Left ventricle myocardium inferior (tissue), 1 donor: ENCODE data around the gene PDCD1LG2. TPM values are rescaled to one million over a fixed set of nuclear protein-coding genes. Genes with fewer than 3 reads are reported as not detected.
"Not testable (repeated sequence)": the region's sequence is repeated elsewhere in the genome, so short reads cannot be mapped to it uniquely, and the experiment has no call there.

Experiments
- DNase-seq: peaks from one replicate; pipeline ENCODE4 v3.0.0-alpha.2; 2020
- H3K27ac ChIP-seq: fragments of 200-600 bp; replicated peaks from 2 replicates; pipeline ENCODE4 v1.8.0; 2021
- H3K27me3 ChIP-seq: fragments of 200-600 bp; 2 replicates; pipeline ENCODE4 v1.8.0; 2021; ENCODE audit warnings: low read depth
- H3K36me3 ChIP-seq: fragments of 200-600 bp; 2 replicates; pipeline ENCODE4 v1.8.0; 2021
- H3K4me1 ChIP-seq: fragments of 200-600 bp; 2 replicates; pipeline ENCODE4 v1.8.0; 2021
- H3K4me3 ChIP-seq: fragments of 200-600 bp; 2 replicates; pipeline ENCODE4 v1.8.0; 2021; ENCODE audit warnings: mild to moderate bottlenecking, moderate library complexity
- H3K9me3 ChIP-seq: fragments of 200-600 bp; replicated peaks from 2 replicates; pipeline ENCODE4 v1.8.0; 2021
- CTCF ChIP-seq: fragments of 200-600 bp; IDR thresholded peaks from 2 replicates; pipeline ENCODE4 v1.8.0; 2021; ENCODE audit warnings: antibody characterized with exemption, mild to moderate bottlenecking, borderline replicate concordance
- intact Hi-C: fragments of 100-400 bp; cut with micrococcal nuclease; formaldehyde crosslinking; loops from one replicate; pipeline ENCODE4 v1.11.0; 2022
- total RNA-seq: library from RNA; stranded (reverse); fragmentation: NEBNext Ultra II Directional; extraction: Animal tissue kit (Norgen Biotek cat#: 25700); gene quantifications from one replicate; pipeline ENCODE4 v1.2.1, GENCODE V29; 2021
- donor health status: DM: no; HTN: yes; CAD: no; lungs with severe emphysema.

PDCD1LG2 gene
- total RNA-seq, 1 donor from 2014 or later, result 2.0 TPM

- no peaks in the 10 kb centered on the region for H3K36me3 ChIP-seq
- H3K9me3 ChIP-seq, result no peaks in the 10 kb centered on the region
- H3K27ac ChIP-seq, result no peak overlapping the region
- intact Hi-C loops, result no loop called here
- no peak for DNase-seq
- TF ChIP-seq CTCF, result no peak
- H3K4me1 ChIP-seq, result peaks cover 19% of the 10 kb centered on the region
- H3K4me3 ChIP-seq, result no peak overlapping the region
- H3K27me3 ChIP-seq, result no peaks in the 10 kb centered on the region
These were observed 69.5 kb downstream of the PDCD1LG2 start for GRCh38 chr9:5579881-5580280.

- Histone ChIP-seq H3K4me1 (peaks cover 19% of the 10 kb centered on the region), H3K27ac (no peak overlapping the region), H3K9me3 (no peaks in the 10 kb centered on the region), H3K4me3 (no peak overlapping the region), H3K27me3 (no peaks in the 10 kb centered on the region), H3K36me3 (no peaks in the 10 kb centered on the region)
- TF ChIP-seq CTCF, result no peak
- intact Hi-C loops, result no loop called here
- no peak for DNase-seq
These were observed 70.3 kb downstream of the PDCD1LG2 start for GRCh38 chr9:5580650-5581049.

- H3K27me3 ChIP-seq, H3K27ac ChIP-seq, H3K4me3 ChIP-seq, DNase-seq, H3K9me3 ChIP-seq, H3K36me3 ChIP-seq, intact Hi-C loops: not testable (repeated sequence)
- H3K4me1 ChIP-seq, result peaks cover 24% of the 10 kb centered on the region
These were observed 71.4 kb downstream of the PDCD1LG2 start for GRCh38 chr9:5581706-5582105.

GRCh38 chr9:5582835-5583195, 72.5 kb downstream of the PDCD1LG2 start:
- peak overlapping the region; percentile 13 for H3K27ac ChIP-seq
- intact Hi-C loops, result no loop called here

GRCh38 chr9:5586391-5586802, 76.1 kb downstream of the PDCD1LG2 start:
- Histone ChIP-seq H3K36me3 (no peaks in the 10 kb centered on the region), H3K4me3 (no peak overlapping the region), H3K4me1 (peaks cover 18% of the 10 kb centered on the region), H3K27ac (no peak overlapping the region), H3K27me3 (no peaks in the 10 kb centered on the region), H3K9me3 (no peaks in the 10 kb centered on the region)
- TF ChIP-seq CTCF, result no peak
- intact Hi-C loops, result loop anchor here (5.0 kb wide), 1 partner anchor 129 kb away; no protein-coding TSS in a partner anchor
- DNase-seq, result no peak

More at GRCh38 chr9:5582835-5583195, 72.5 kb downstream of the PDCD1LG2 start:
- Histone ChIP-seq H3K4me3 (no peak overlapping the region), H3K27me3 (no peaks in the 10 kb centered on the region), H3K9me3 (no peaks in the 10 kb centered on the region), H3K36me3 (no peaks in the 10 kb centered on the region), H3K4me1 (peaks cover 24% of the 10 kb centered on the region)
- DNase-seq, result peak; percentile 22
- no peak for TF ChIP-seq CTCF

- H3K27ac ChIP-seq, result no peak overlapping the region
- TF ChIP-seq CTCF, result no peak
- no peaks in the 10 kb centered on the region for H3K9me3 ChIP-seq
- intact Hi-C loops, result loop anchor here (5.0 kb wide), 1 partner anchor 130 kb away; no protein-coding TSS in a partner anchor
- no peaks in the 10 kb centered on the region for H3K27me3 ChIP-seq
- H3K36me3 ChIP-seq, result no peaks in the 10 kb centered on the region
- DNase-seq, result no peak
- H3K4me1 ChIP-seq, result peaks cover 18% of the 10 kb centered on the region
- no peak overlapping the region for H3K4me3 ChIP-seq
These were observed 76.7 kb downstream of the PDCD1LG2 start for GRCh38 chr9:5587024-5587423.
